ENCODE results near the gene KLHDC8B.
"Not testable (repeated sequence)": the region's sequence is repeated elsewhere in the genome, so short reads cannot be mapped to it uniquely, and the experiment has no call there.

Gene KLHDC8B

DNA sequence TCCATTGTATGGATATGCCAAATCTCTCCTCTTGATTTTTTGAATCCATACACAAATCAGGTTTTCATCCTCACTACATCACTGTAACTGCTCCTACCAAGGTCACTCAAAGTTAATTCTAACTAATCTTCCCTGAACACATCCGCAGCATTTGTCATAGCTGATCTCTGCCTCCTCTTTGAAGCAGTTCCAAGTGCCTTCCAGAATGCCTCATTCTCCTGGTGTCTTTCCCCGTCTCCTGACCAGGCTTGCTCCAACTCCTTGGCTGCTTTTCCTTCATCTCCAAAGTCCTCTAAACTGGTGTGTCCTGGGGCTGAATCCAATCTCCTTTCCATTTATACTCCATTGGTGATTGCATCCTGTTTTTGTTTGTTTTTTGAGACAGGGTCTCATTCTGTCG lies 26.8 kb downstream of the KLHDC8B start:
- no peak for DNase-seq

DNA sequence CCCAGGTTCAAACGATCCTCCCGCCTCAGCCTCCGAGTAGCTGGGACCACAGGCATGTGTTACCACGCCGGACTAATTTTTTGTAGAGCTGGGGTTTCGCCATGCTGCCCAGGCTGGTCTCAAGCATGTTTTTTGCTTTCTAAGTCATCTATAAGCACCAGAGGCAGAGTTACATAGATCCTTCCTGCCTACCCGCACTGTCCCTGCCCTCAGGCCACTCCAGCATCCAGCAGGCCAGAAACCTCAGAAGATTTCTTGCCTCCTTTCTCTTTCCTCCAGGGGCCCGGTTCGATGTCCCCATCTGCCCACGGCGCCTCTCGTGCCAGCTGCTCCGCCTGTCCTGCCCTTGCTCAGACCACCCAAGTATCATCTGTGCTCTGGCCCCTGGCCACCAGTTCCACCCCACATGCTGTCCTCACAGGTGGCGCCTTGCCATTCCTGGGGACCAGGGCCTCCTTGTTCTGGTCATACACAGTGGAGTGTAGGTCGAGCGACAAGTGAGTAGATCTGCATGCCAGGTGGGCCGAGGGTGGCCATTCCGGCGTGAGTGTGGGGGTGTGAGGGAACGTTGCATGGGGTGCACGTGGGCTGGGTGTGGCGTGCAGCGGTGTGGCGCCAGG lies 27.3 kb downstream of the KLHDC8B start:
- no peak for DNase-seq

DNA sequence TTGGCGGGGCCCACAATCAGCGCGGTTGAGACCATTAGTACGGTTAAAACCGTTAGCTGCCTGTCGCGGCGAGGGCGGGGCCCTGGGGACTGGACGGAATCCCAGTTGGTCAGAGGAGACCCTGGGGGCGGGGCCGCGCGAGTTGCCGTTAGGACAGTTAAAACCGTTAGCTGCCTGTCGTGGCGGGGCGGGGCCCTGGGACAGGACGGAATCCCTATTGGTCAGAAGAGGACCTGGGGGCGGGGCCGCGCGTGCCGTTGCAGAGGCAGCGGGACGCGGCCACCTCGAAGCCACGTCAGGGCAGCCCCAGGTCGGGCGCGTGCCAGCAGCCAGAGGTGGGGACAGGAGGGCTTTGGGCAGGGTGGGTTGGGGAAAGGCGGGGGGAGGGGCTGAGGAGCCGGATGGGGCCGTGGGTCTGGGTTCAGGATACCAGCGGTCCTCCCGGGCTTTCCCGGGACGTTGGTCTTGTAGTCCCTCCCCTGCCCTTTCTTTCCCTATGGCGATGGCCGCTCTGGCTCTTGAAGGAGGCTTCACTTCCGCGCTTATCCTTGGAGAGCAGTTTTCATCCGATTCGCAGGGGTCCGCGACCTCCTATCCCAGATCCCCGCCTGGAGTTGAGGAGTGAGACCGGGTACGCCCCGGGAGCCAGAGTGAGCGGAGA lies 28.0 kb downstream of the KLHDC8B start:
- DNase-seq, result no peak

DNA sequence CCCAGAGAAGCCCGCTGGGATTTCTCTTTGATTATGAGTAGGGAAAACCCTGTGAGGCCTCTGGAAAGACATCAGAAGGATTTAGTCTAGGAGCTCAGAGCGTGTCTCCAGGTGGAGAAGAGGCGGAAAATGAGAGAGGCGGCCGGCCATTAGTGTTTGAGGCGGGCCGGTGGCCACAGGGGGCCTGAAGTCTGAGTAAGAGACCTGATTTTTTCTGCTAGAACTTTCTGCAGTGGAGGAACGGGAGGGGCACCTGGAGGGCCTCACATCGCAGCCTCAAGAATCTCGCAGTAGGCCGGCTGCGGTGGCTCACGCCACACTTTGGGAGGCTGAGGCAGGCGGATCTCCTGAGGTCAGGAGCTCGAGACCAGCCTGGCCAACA lies 28.5 kb downstream of the KLHDC8B start:
- DNase-seq, result no peak

DNA sequence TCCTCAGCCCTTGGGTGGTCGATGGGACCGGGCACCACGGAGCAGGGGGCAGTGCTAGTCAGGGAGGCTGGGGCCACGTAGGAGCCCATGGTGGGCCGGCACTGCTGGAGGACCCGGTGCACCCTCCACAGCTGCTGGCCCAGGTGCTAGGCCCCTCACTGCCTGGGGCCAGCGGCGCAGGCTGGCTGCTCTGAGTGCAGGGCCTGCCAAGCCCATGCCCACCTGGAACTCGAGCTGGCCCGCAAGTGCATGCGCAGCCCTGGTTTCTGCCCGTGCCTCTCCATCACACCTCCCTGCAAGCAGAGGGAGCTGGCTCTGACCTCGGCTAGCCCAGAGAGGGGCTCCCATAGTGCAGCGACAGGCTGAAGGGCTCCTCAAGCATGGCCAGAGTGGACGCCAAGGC lies 42.1 kb downstream of the KLHDC8B start:
- no peak for DNase-seq

DNA sequence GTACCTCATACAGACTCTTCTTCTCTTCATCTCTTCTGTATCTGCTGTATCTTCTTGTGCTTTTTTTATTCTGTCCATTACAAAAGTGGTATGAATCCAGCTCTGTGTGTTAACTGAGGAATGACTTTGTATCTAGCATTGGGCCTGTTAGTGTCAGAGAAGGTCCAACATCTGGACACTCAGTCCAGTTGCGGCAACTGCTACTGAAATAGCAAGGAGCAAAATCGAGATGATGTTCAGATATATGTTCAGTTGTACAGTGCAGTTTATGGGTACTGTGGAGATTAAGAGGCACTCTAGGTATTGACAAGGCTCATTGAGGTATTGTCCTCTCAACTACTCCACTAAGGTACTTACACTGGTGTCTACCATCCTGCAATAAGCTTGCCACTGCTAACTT lies 42.6 kb downstream of the KLHDC8B start:
- DNase-seq, result no peak

DNA sequence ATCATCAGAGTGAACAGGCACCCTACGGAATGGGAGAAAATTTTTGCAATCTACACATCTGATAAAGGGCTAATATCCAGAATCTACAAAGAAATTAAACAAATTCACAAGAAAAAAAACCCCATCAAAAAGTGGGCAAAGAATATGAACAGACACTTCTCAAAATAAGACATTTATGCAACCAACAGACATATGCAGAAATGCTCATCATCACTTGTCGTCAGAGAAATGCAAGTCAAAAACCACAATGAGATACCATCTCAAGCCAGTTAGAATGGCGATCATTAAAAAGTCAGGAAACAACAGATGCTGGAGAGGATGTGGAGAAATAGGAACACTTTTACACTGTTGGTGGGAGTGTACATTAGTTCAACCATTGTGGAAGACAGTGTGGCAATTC lies 45.3 kb downstream of the KLHDC8B start:
- not testable (repeated sequence) for DNase-seq

DNA sequence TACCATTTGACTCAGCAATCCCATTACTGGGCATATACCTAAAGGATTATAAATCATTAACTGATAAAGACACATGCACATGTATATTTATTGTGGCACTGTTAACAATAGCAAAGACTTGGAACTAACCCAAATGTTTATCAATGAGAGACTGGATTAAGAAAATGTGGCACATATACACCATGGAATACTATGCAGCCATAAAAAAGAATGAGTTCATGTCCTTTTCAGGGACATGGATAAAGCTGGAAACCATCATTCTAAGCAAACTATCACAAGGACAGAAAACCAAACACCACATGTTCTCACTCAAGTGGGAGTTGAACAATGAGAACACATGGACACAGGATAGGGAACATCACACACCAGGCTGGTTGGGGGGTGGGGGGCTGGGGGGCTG lies 45.7 kb downstream of the KLHDC8B start:
- DNase-seq, result not testable (repeated sequence)

DNA sequence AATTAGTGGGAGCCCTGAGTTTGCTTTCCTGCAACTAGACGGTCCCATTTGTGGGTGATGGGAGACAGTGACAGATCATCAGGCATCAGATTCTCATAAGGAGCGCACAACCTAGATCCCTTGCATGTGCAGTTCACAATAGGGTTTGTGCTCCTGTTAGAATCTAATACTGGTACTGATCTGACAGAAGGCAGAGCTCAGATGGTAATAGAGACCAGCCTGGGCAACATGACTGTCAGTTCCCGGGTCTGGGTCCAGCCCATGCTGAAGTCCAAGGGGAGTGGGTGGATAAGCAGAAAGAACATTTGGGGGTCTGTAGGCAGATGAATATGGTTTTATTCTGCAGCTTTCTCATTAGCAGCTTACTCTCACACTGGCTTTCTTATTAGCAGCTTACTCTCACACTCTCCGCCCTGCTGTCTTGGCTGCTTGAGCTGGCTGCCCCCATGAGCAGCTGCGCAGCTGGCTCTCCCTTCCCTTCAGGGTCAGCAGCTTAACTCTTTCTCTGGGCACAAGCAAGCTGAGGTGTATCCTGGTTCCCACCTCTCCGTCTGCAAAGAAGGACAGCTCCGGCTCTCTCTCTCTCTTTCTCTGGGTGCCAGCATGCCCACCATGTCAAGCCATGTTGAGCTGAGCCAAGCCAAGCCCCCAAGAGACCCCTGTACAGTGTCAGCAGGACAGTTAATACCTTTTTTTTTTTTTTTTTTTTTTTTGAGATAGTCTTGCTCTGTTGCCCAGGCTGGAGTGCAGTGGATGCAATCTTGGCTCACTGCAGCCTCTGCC lies 46.5 kb downstream of the KLHDC8B start:
- DNase-seq, result no peak

DNA sequence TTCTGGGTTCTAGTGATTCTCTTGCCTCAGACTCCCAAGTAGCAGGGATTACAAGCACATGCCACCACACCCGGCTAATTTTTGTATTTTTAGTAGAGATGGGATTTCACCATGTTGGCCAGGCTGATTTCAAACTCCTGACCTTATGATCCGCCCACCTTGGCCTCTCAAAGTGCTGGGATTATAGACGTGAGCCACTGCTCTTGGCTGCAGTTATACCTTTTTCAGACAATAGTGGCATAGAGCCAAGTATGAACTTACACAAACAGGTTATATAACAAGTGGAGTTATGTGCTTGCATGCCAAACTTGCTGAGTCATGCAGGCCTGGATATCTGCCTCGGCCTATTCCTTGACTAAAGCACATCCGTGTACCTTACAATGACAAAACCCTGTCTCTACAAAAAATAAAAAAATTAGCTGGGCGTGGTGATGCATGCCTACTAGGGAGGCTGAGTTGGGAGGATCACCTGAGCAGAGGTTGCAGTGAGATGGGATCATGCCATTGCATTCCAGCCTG lies 47.1 kb downstream of the KLHDC8B start:
- not testable (repeated sequence) for DNase-seq

DNA sequence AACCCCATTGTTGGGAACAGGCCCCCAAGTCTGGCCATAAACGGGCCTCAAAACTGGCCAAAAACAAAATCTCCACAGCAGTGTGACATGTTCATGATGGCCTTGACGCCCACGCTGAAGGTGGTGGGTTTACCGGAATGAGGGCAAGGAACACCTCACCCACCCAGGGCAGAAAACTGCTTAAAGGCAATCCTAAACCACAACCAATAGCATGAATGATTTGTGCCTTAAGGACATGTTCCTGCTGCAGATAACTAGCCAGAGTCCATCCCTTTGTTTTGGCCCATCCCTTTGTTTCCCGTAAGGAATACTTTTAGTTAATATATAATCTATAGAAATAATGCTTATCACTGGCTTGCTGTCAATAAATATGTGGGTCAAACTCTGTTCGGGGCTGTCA lies 47.7 kb downstream of the KLHDC8B start:
- DNase-seq, result no peak

DNA sequence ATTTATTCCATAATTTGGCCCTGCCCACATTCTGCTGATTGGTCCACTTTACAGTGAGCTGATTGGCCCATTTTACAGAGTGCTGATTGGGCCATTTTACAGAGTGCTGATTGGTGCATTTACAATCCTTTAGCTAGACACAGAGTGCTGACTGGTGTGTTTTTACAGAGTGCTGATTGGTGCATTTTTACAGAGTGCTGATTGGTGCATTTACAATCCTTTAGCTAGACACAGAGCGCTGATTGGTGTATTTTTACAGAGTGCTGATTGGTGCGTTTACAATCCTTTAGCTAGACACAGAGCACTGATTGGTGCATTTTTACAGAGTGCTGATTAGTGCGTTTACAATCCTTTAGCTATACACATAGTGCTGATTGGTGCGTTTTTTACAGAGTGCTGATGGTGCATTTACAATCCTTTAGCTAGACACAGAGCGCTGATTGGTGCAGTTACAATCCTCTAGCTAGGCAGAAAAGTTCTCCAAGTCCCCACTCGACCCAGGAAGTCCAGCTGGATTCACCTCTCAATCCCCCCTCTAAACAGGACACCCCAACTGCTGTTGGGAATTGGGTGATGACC lies 49.7 kb downstream of the KLHDC8B start:
- DNase-seq, result not testable (repeated sequence)

DNA sequence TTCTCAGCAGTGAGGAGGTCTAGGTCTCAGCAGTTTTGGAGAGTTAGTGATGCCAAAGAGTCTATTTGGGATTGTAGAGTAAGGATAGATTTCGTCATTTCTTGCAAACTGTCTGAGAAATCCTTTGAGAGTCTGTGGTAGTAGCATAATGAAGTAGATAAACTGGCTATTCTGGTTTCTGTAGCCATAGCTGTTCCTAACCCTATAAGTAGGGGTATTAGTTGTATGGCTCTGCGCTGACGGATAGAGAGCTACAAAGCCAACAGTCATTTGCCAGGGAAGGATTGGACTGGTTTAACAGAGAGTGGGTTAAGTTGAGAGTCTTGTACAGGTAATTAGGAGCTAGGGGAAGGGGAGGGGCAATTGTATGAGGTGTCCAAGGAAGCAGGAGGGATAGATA lies 50.6 kb downstream of the KLHDC8B start:
- no peak for DNase-seq
